OCI-LY7 (cell line): ENCODE data around the gene CAMK1G. TPM values are rescaled to one million over a fixed set of nuclear protein-coding genes. Genes with fewer than 3 reads are reported as not detected.

Experiments used
- BruUV-seq: library from RNA; stranded (reverse); fragments of 400-500 nt; replicated peaks from 2 replicates; lab custom pipeline; 2021; lab: Mats Ljungman, UMichigan
- CTCF ChIA-PET: fragments of 300-600 bp; sonication (Branson Sonifier 250); formaldehyde crosslinking; loops from one replicate; lab custom pipeline; 2022; ENCODE audit warnings: antibody characterized with exemption; ENCODE audit not compliant: unreplicated experiment; lab: Charles Lee
- POLR2A ChIA-PET: fragments of 300-600 bp; sonication (Branson Sonifier 250); formaldehyde crosslinking; loops from one replicate; lab custom pipeline; 2022; ENCODE audit warnings: antibody characterized with exemption; lab: Charles Lee
- DNase-seq: peaks from one replicate; pipeline ENCODE4 v3.0.0-alpha.2; 2015; ENCODE audit warnings: low spot score
- H2AFZ ChIP-seq: fragments of 200-600 bp; sonication (generic), shearing (Covaris generic); 2 replicates; pipeline ENCODE4 v1.6.1; 2014; ENCODE audit warnings: mild to moderate bottlenecking, antibody characterized with exemption, low read length, moderate library complexity
- H3K27ac ChIP-seq: fragments of 200-600 bp; sonication (generic); 2 replicates; pipeline ENCODE4 v1.5.1; 2014; ENCODE audit warnings: mixed run types, low read depth, mild to moderate bottlenecking, moderate library complexity, low read length, inconsistent platforms; ENCODE audit not compliant: poor library complexity, severe bottlenecking
- H3K36me3 ChIP-seq: fragments of 200-600 bp; sonication (generic); 2 replicates; pipeline ENCODE4 v1.6.1; 2014; ENCODE audit warnings: mild to moderate bottlenecking, antibody characterized with exemption, low read length, moderate library complexity, mixed read lengths; ENCODE audit not compliant: insufficient read depth
- H3K4me1 ChIP-seq: fragments of 200-600 bp; sonication (generic); 2 replicates; pipeline ENCODE4 v1.5.1; 2014; ENCODE audit warnings: mild to moderate bottlenecking, low read length; ENCODE audit not compliant: insufficient read depth, poor library complexity, severe bottlenecking
- H3K4me2 ChIP-seq: fragments of 200-600 bp; sonication (generic); 2 replicates; pipeline ENCODE4 v1.6.1; 2014; ENCODE audit warnings: mild to moderate bottlenecking, low read length
- H3K4me3 ChIP-seq: fragments of 200-600 bp; sonication (generic); 2 replicates; pipeline ENCODE4 v1.5.1; 2014; ENCODE audit warnings: mild to moderate bottlenecking, low read depth, low read length; ENCODE audit not compliant: poor library complexity, severe bottlenecking
- H3K79me2 ChIP-seq: fragments of 200-600 bp; sonication (generic); 2 replicates; pipeline ENCODE4 v1.6.1; 2016; ENCODE audit warnings: low read depth, mild to moderate bottlenecking, low read length, moderate library complexity, mixed read lengths; ENCODE audit not compliant: insufficient read depth
- H3K9me2 ChIP-seq: fragments of 200-600 bp; sonication (generic); 2 replicates; pipeline ENCODE4 v1.6.1; 2016; ENCODE audit warnings: mild to moderate bottlenecking, low read length, mixed read lengths; ENCODE audit not compliant: insufficient read depth
- H3K9me3 ChIP-seq: fragments of 200-600 bp; sonication (generic); 2 replicates; pipeline ENCODE4 v1.6.1; 2014; ENCODE audit warnings: mild to moderate bottlenecking, mixed run types, low read length, mixed read lengths
- H4K20me1 ChIP-seq: fragments of 200-600 bp; sonication (generic); 2 replicates; pipeline ENCODE4 v1.6.1; 2014; ENCODE audit warnings: mild to moderate bottlenecking, antibody characterized with exemption, low read length, moderate library complexity, mixed read lengths; ENCODE audit not compliant: insufficient read depth
- CTCF ChIP-seq: fragments of 200-600 bp; sonication (generic); conservative IDR thresholded peaks from 2 replicates; pipeline ENCODE4 v1.5.1; 2014; ENCODE audit warnings: mild to moderate bottlenecking, antibody characterized with exemption, low read length, moderate library complexity, mixed read lengths
- EZH2phosphoT487 ChIP-seq: fragments of 200-600 bp; sonication (generic); IDR thresholded peaks from 2 replicates; pipeline ENCODE4 v1.6.1; 2018; ENCODE audit warnings: low read depth, borderline replicate concordance, mild to moderate bottlenecking, mixed run types, antibody characterized with exemption, low read length, moderate library complexity, mixed read lengths
- intact Hi-C: fragments of 100-400 bp; cut with micrococcal nuclease; formaldehyde crosslinking; loops from one replicate; pipeline ENCODE4 v1.10.0; 2022; ENCODE audit not compliant: unreplicated experiment
- total RNA-seq, 2 experiments: library from RNA; depleted of rRNA in 1 of 2; stranded (reverse); fragments of >200 nt in 1 of 2; shearing (Covaris generic) in 1 of 2; gene quantifications; 2 replicates each; pipeline ENCODE4 v1.2.3, GENCODE V29; 2014 to 2022

The CAMK1G gene
- total RNA-seq, 2 experiments from 2014 or later = not detected

GRCh38 chr1:209653915-209654351, 70.4 kb downstream of the CAMK1G start:
- Histone ChIP-seq H3K4me1 (no peaks in the 10 kb centered on the region), H3K4me2 (no peak overlapping the region), H2AFZ (no peak overlapping the region), H3K4me3 (no peak overlapping the region), H3K27ac (no peak overlapping the region), H3K79me2 (no peaks in the 10 kb centered on the region), H3K9me3 (no peaks in the 10 kb centered on the region), H3K9me2 (no peaks in the 10 kb centered on the region), H4K20me1 (no peaks in the 10 kb centered on the region), H3K36me3 (no peaks in the 10 kb centered on the region)
- no peak for DNase-seq
- CTCF ChIA-PET = no interaction called here
- TF ChIP-seq CTCF = no peak
- TF ChIP-seq EZH2phosphoT487 = no peak
- POLR2A ChIA-PET = interaction anchor here (0.7 kb wide), 1 partner anchor 647 kb away, joined by 3 read pairs; no protein-coding TSS in a partner anchor
- BruUV-seq = no TSS peak
- intact Hi-C loops = no loop called here

- POLR2A ChIA-PET = interaction anchor here (0.9 kb wide), 1 partner anchor 19 kb away, joined by 3 read pairs; no protein-coding TSS in a partner anchor
Observed at GRCh38 chr1:209655411-209656231, 72.1 kb downstream of the CAMK1G start.

More at GRCh38 chr1:209655411-209656231, 72.1 kb downstream of the CAMK1G start:
- Histone ChIP-seq H3K9me2 (no peaks in the 10 kb centered on the region), H4K20me1 (no peaks in the 10 kb centered on the region), H3K79me2 (no peaks in the 10 kb centered on the region), H3K9me3 (no peaks in the 10 kb centered on the region), H2AFZ (no peak overlapping the region), H3K4me3 (no peak overlapping the region), H3K36me3 (no peaks in the 10 kb centered on the region), H3K27ac (no peak overlapping the region), H3K4me1 (no peaks in the 10 kb centered on the region), H3K4me2 (no peak overlapping the region)
- CTCF ChIA-PET = no interaction called here
- no TSS peak for BruUV-seq
- DNase-seq = no peak
- TF ChIP-seq EZH2phosphoT487 (no peak), CTCF (no peak)
- intact Hi-C loops = loop anchor here (1.0 kb wide), 1 partner anchor 46 kb away; no protein-coding TSS in a partner anchor
